WTC11 (cell line): Measurements from ENCODE around the gene ADGRV1.

ENCODE experiments used
- ESRRA ChIP-seq: sonication (generic); formaldehyde crosslinking; IDR thresholded peaks from 2 replicates; pipeline ENCODE4 v1.8.1; 2022; ENCODE audit warnings: mild to moderate bottlenecking, missing genetic modification reagents, borderline replicate concordance
- FOXK1 ChIP-seq: sonication (generic); formaldehyde crosslinking; IDR thresholded peaks from 2 replicates; pipeline ENCODE4 v1.8.0; 2022; ENCODE audit warnings: mild to moderate bottlenecking, moderate library complexity, missing genetic modification reagents
- JUN ChIP-seq: sonication (generic); formaldehyde crosslinking; IDR thresholded peaks from 2 replicates; pipeline ENCODE4 v1.8.0; 2023; ENCODE audit warnings: mild to moderate bottlenecking, missing genetic modification reagents
- NR3C1 ChIP-seq: sonication (generic); formaldehyde crosslinking; conservative IDR thresholded peaks from 2 replicates; pipeline ENCODE4 v1.8.1; 2023; ENCODE audit warnings: low read depth, mild to moderate bottlenecking, missing genetic modification reagents
- SP1 ChIP-seq: sonication (generic); formaldehyde crosslinking; conservative IDR thresholded peaks from 2 replicates; pipeline ENCODE4 v1.8.1; 2022; ENCODE audit warnings: missing genetic modification reagents
- ZNF121 ChIP-seq: sonication (generic); formaldehyde crosslinking; IDR thresholded peaks from 2 replicates; pipeline ENCODE4 v1.8.0; 2023; ENCODE audit warnings: missing genetic modification reagents
- TF ChIP-seq, protein P1 (sequence below): sonication (generic); formaldehyde crosslinking; IDR thresholded peaks from 2 replicates; pipeline ENCODE4 v1.8.1; 2023; ENCODE audit warnings: mild to moderate bottlenecking, missing genetic modification reagents
- TF ChIP-seq, protein P2 (sequence below): fragments of 200-600 bp; IDR thresholded peaks from 2 replicates; pipeline ENCODE4 v1.8.0; 2022; ENCODE audit warnings: antibody characterized with exemption
- TF ChIP-seq, protein P3 (sequence below): sonication (generic); formaldehyde crosslinking; IDR thresholded peaks from 2 replicates; pipeline ENCODE4 v1.8.0; 2022; ENCODE audit warnings: mild to moderate bottlenecking, missing genetic modification reagents

DNA sequence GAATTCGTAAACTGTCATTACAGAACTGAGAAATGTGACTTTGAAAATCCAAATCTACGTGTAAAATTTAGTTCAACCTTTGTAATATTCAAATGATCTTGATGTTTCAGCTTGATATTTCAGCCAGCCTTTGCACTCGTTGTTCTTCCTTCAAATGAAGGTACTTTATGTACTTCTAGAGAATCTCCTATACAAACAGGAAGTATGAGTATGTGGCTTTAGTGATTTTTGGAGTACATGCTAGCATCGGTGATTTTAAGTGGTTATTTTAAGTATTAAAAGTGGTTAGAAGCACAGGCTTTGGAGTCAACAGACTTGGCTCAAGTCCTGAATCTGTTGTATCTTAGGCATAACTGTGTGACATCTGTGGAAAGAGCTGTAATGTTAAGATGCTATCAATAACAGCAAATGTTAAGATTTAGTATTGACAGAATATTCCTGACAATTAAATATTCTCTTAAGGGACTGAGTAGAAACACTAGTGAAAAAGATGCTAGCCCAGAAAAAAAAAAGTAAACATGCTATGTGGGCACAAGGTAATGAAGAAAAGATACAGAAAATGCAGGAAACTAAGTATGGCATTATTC, 398.0 kb downstream of the ADGRV1 start:
- TF ChIP-seq SP1 (CRISPR knock-in tag) (no peak), FOXK1 (CRISPR knock-in tag) (no peak), ESRRA (CRISPR knock-in tag) (no peak), NR3C1 (no peak), JUN (CRISPR knock-in tag) (no peak), ZNF121 (CRISPR knock-in tag) (no peak)
- TF ChIP-seq, protein P1, sequence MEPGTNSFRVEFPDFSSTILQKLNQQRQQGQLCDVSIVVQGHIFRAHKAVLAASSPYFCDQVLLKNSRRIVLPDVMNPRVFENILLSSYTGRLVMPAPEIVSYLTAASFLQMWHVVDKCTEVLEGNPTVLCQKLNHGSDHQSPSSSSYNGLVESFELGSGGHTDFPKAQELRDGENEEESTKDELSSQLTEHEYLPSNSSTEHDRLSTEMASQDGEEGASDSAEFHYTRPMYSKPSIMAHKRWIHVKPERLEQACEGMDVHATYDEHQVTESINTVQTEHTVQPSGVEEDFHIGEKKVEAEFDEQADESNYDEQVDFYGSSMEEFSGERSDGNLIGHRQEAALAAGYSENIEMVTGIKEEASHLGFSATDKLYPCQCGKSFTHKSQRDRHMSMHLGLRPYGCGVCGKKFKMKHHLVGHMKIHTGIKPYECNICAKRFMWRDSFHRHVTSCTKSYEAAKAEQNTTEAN (CRISPR knock-in tag), result no peak
- TF ChIP-seq, protein P2, sequence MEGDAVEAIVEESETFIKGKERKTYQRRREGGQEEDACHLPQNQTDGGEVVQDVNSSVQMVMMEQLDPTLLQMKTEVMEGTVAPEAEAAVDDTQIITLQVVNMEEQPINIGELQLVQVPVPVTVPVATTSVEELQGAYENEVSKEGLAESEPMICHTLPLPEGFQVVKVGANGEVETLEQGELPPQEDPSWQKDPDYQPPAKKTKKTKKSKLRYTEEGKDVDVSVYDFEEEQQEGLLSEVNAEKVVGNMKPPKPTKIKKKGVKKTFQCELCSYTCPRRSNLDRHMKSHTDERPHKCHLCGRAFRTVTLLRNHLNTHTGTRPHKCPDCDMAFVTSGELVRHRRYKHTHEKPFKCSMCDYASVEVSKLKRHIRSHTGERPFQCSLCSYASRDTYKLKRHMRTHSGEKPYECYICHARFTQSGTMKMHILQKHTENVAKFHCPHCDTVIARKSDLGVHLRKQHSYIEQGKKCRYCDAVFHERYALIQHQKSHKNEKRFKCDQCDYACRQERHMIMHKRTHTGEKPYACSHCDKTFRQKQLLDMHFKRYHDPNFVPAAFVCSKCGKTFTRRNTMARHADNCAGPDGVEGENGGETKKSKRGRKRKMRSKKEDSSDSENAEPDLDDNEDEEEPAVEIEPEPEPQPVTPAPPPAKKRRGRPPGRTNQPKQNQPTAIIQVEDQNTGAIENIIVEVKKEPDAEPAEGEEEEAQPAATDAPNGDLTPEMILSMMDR, result no peak
- TF ChIP-seq, protein P3, sequence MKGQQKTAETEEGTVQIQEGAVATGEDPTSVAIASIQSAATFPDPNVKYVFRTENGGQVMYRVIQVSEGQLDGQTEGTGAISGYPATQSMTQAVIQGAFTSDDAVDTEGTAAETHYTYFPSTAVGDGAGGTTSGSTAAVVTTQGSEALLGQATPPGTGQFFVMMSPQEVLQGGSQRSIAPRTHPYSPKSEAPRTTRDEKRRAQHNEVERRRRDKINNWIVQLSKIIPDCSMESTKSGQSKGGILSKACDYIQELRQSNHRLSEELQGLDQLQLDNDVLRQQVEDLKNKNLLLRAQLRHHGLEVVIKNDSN (CRISPR knock-in tag), result no peak
